GM12873 (cell line): ENCODE results near the gene CERS5.
A peak's percentile ranks its signal among the peaks of the same experiment; 100 is the strongest.

Experiments used
- TF ChIP-seq, protein P1 (sequence below): IDR thresholded peaks from 2 replicates; pipeline ENCODE4 v1.5.1; 2012; ENCODE audit warnings: low read depth, mild to moderate bottlenecking, moderate library complexity, low read length, control low read depth; ENCODE audit not compliant: insufficient read depth; ENCODE audit errors: missing control alignments

Gene CERS5

GRCh38 chr12:50102646-50103309 lies 64.4 kb downstream of the CERS5 start:
- TF ChIP-seq, protein P1, sequence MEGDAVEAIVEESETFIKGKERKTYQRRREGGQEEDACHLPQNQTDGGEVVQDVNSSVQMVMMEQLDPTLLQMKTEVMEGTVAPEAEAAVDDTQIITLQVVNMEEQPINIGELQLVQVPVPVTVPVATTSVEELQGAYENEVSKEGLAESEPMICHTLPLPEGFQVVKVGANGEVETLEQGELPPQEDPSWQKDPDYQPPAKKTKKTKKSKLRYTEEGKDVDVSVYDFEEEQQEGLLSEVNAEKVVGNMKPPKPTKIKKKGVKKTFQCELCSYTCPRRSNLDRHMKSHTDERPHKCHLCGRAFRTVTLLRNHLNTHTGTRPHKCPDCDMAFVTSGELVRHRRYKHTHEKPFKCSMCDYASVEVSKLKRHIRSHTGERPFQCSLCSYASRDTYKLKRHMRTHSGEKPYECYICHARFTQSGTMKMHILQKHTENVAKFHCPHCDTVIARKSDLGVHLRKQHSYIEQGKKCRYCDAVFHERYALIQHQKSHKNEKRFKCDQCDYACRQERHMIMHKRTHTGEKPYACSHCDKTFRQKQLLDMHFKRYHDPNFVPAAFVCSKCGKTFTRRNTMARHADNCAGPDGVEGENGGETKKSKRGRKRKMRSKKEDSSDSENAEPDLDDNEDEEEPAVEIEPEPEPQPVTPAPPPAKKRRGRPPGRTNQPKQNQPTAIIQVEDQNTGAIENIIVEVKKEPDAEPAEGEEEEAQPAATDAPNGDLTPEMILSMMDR = no peak

- TF ChIP-seq, protein P1 = no peak
These were observed 65.0 kb downstream of the CERS5 start for GRCh38 chr12:50102131-50102531.

GRCh38 chr12:50101663-50102062 lies 65.5 kb downstream of the CERS5 start:
- TF ChIP-seq, protein P1 = peak; percentile 24

- TF ChIP-seq, protein P1 = no peak
These were observed 66.6 kb downstream of the CERS5 start for GRCh38 chr12:50100561-50100960.

DNA sequence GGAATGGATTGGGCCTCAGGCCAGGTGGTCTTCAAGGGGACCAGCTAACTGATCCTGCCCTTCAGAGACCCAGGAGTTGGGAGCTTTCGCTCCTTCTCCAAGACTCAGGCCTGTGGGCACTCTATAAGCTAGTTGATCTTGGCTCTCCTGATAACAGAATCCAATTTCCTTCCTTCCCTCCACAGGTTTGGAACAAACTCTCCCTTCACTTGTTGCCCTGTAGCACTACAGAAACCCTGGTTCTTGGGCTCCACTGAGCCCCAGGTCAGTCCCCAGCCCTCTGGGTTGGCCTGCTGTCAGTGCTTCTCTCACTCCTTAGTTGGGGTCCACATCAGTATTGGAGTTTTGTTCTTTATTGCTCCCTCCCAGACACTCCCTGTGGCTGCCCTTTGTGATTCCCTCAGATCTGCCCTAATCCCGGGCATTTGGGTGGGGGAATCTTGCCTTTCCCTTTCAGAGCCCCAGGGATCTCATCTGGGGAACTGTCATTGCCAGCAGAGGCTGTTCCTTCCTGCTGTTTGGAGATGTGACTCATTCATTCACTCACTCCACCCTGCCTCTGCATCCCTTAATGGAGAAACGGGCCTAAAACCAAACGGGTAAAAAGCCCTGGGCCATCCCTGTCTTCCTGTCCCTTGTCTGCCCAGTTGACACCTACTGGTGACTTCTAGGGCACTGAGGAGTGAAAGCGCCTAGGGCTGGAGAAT lies 67.7 kb downstream of the CERS5 start:
- TF ChIP-seq, protein P1 = no peak

GRCh38 chr12:50097952-50098351 lies 69.2 kb downstream of the CERS5 start:
- TF ChIP-seq, protein P1 = no peak

DNA sequence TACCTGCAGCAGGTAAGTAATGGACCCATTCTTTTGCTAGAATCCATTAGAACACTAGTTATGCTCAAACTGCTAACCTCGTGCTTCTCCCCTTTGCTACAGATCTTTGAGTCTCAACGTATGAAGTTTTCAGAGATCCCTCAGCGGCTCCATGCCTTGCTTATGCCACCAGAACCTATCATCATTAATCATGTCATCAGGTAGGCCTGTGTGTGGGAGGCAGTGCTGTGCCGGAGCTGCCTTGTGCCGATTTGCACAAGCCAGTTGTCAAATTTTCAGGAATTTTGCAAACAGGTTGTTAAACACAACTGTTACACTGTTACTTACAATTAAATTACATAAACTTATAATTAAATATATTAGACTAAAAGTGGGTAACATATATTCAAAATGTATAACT lies 76.8 kb downstream of the CERS5 start:
- TF ChIP-seq, protein P1 = no peak
